Neutrophil (primary cell): ENCODE results near the gene GRM8.

ENCODE experiments used
- H3K27ac ChIP-seq: fragments of 200-600 bp; sonication (generic); 2 replicates; pipeline ENCODE4 v1.5.1; 2016; ENCODE audit warnings: mild to moderate bottlenecking, moderate library complexity
- H3K27me3 ChIP-seq: fragments of 200-600 bp; sonication (generic); 2 replicates; pipeline ENCODE4 v1.6.0; 2016; ENCODE audit warnings: mild to moderate bottlenecking
- H3K36me3 ChIP-seq: fragments of 200-600 bp; sonication (generic); 2 replicates; pipeline ENCODE4 v1.5.1; 2017
- H3K4me1 ChIP-seq, 2 experiments: fragments of 200-600 bp in 1 of 2; sonication (generic) in 1 of 2; 1 replicate in 1 of 2; 2 replicates in 1 of 2; pipeline versions ENCODE4 v1.5.1 to v1.6.1; 2013 to 2016; ENCODE audit warnings: low read depth in 1 of 2, low read length in 1 of 2, mild to moderate bottlenecking in 1 of 2, moderate library complexity in 1 of 2; ENCODE audit not compliant: control insufficient read depth in 1 of 2, insufficient read depth in 1 of 2
- H3K4me3 ChIP-seq, 2 experiments: fragments of 200-600 bp in 1 of 2; sonication (generic) in 1 of 2; 1 replicate in 1 of 2; 2 replicates in 1 of 2; pipeline ENCODE4 v1.5.1; 2013 to 2016; ENCODE audit warnings: low read depth in 1 of 2, low read length in 1 of 2, mild to moderate bottlenecking in 1 of 2, moderate library complexity in 1 of 2
- H3K9me3 ChIP-seq: fragments of 200-600 bp; sonication (generic); 2 replicates; pipeline ENCODE4 v1.5.1; 2016
- CTCF ChIP-seq: fragments of 200-600 bp; sonication (generic); IDR thresholded peaks from 2 replicates; pipeline ENCODE4 v1.5.1; 2016; ENCODE audit warnings: antibody characterized with exemption

GRM8 gene

GRCh38 chr7:126398851-126399529, 853.8 kb downstream of the GRM8 start:
- no peak overlapping the region for H3K4me3 ChIP-seq
- no peaks in the 10 kb centered on the region for H3K27me3 ChIP-seq
- TF ChIP-seq CTCF: no peak
- no peaks in the 10 kb centered on the region for H3K4me1 ChIP-seq
- H3K36me3 ChIP-seq: no peaks in the 10 kb centered on the region
- no peaks in the 10 kb centered on the region for H3K9me3 ChIP-seq
- H3K27ac ChIP-seq: no peak overlapping the region

- Histone ChIP-seq H3K27me3 (no peaks in the 10 kb centered on the region), H3K36me3 (no peaks in the 10 kb centered on the region), H3K9me3 (no peaks in the 10 kb centered on the region), H3K4me1 (no peaks in the 10 kb centered on the region), H3K27ac (no peak overlapping the region), H3K4me3 (no peak overlapping the region)
- no peak for TF ChIP-seq CTCF
Measured at GRCh38 chr7:126398285-126398684, 854.5 kb downstream of the GRM8 start.

- no peaks in the 10 kb centered on the region for H3K4me1 ChIP-seq
- no peaks in the 10 kb centered on the region for H3K9me3 ChIP-seq
- H3K36me3 ChIP-seq: no peaks in the 10 kb centered on the region
- H3K27me3 ChIP-seq: no peaks in the 10 kb centered on the region
- H3K27ac ChIP-seq: no peak overlapping the region
- TF ChIP-seq CTCF: no peak
- no peak overlapping the region for H3K4me3 ChIP-seq
Measured at GRCh38 chr7:126394406-126394805, 858.3 kb downstream of the GRM8 start.
